Gastrocnemius medialis (tissue), 4 donors: ENCODE data around the gene AKR7A3. TPM values are rescaled to one million over a fixed set of nuclear protein-coding genes. Genes with fewer than 3 reads are reported as not detected.

ENCODE experiments used
- ATAC-seq, 2 donors: fragments of 150-250 bp; one replicate each; pipeline ENCODE4 v1.9.1; 2016
- DNase-seq, 2 donors: peaks; one replicate each; pipeline ENCODE4 v3.0.0-alpha.2; 2019
- H3K27ac ChIP-seq, 4 donors: fragments of 200-600 bp; sonication (generic); 1 replicate in 1 of 4; 2 replicates in 3 of 4; pipeline ENCODE4 v1.5.1; 2016 to 2018; ENCODE audit warnings: mild to moderate bottlenecking in 2 of 4, moderate library complexity in 1 of 4
- H3K27me3 ChIP-seq, 3 donors: fragments of 200-600 bp; sonication (generic) in 2 of 3; 1 replicate in 1 of 3; 2 replicates in 2 of 3; pipeline versions ENCODE4 v1.5.1 to v1.6.0; 2016 to 2019; ENCODE audit warnings: mild to moderate bottlenecking in 1 of 3, moderate library complexity in 1 of 3
- H3K36me3 ChIP-seq, 2 donors: fragments of 200-600 bp; sonication (generic) in 1 of 2; one replicate each; pipeline ENCODE4 v1.5.1; 2017 to 2018
- H3K4me1 ChIP-seq, 2 donors: fragments of 200-600 bp; sonication (generic) in 1 of 2; one replicate each; pipeline ENCODE4 v1.5.1; 2016 to 2017; ENCODE audit warnings: mild to moderate bottlenecking in 2 of 2
- H3K4me3 ChIP-seq, 4 donors: fragments of 200-600 bp; sonication (generic) in 3 of 4; 1 replicate in 1 of 4; 2 replicates in 3 of 4; pipeline ENCODE4 v1.5.1; 2016 to 2019; ENCODE audit warnings: mild to moderate bottlenecking in 2 of 4
- H3K9me3 ChIP-seq, 3 donors: fragments of 200-600 bp; sonication (generic) in 2 of 3; 1 replicate in 1 of 3; 2 replicates in 2 of 3; pipeline ENCODE4 v1.5.1; 2016 to 2019
- CTCF ChIP-seq, 5 experiments: fragments of 450-650 bp in 3 of 5; fragments of 200-600 bp in 2 of 5; sonication (generic) in 2 of 5; IDR thresholded peaks in 4 of 5; conservative IDR thresholded peaks in 1 of 5; 1 replicate in 4 of 5; 2 replicates in 1 of 5; pipeline ENCODE4 v1.5.1; 2016 to 2019; ENCODE audit warnings: antibody characterized with exemption in 5 of 5, mild to moderate bottlenecking in 3 of 5, moderate library complexity in 3 of 5
- POLR2A ChIP-seq, 2 donors: fragments of 450-650 bp; IDR thresholded peaks; one replicate each; pipeline ENCODE4 v1.6.1; 2017; ENCODE audit warnings: antibody characterized with exemption in 2 of 2, mild to moderate bottlenecking in 2 of 2, moderate library complexity in 2 of 2
- in situ Hi-C, 4 donors: fragments of 200-750 bp; cut with MboI; loops; one replicate each; pipeline versions ENCODE4 v1.15.0 to v1.8.0; 2017; ENCODE audit warnings: low sequenced_read_pairs in 4 of 4
- intact Hi-C: fragments of 100-400 bp; cut with DNase I; formaldehyde crosslinking; loops from one replicate; pipeline ENCODE4 v1.15.1; 2023; ENCODE audit warnings: low total_unique reads
- total RNA-seq, 4 donors: library from RNA; depleted of rRNA; stranded (reverse); fragments of >200 nt; gene quantifications; one replicate each; pipeline versions ENCODE4 v1.1.0 to v1.2.3, GENCODE V29; 2016

Gene AKR7A3
- total RNA-seq, 4 donors from 2014 or later = 0.17 to 0.61 (median 0.32) TPM

GRCh38 chr1:19332832-19333231 is 44.3 kb upstream of the AKR7A3 start:
- intact Hi-C loops (no loop called here), in situ Hi-C loops (no loop called here)
- Histone ChIP-seq H3K4me1 (no peaks in the 10 kb centered on the region), H3K36me3 (peaks cover 0 to 17% of the 10 kb centered on the region in 2 donors), H3K27me3 (no peaks in the 10 kb centered on the region), H3K9me3 (no peaks in the 10 kb centered on the region), H3K4me3 (no peak overlapping the region), H3K27ac (no peak overlapping the region)
- DNase-seq = no peak
- no peak for ATAC-seq
- no peak for TF ChIP-seq POLR2A (IDR thresholded peaks at IDR 0.05)
- no peak for TF ChIP-seq CTCF (IDR thresholded peaks at IDR 0.05 in 4 of 5, conservative IDR thresholded peaks at IDR 0.05 in 1 of 5)

- Histone ChIP-seq H3K9me3 (no peaks in the 10 kb centered on the region), H3K36me3 (peaks cover 0 to 32% of the 10 kb centered on the region in 2 donors), H3K4me3 (no peak overlapping the region), H3K27ac (no peak overlapping the region), H3K27me3 (no peaks in the 10 kb centered on the region), H3K4me1 (no peaks in the 10 kb centered on the region)
- DNase-seq (no peak), ATAC-seq (no peak)
- no peak for TF ChIP-seq CTCF (IDR thresholded peaks at IDR 0.05 in 4 of 5, conservative IDR thresholded peaks at IDR 0.05 in 1 of 5)
- TF ChIP-seq POLR2A (IDR thresholded peaks at IDR 0.05) = no peak
- in situ Hi-C loops (no loop called here), intact Hi-C loops (no loop called here)
Observed at GRCh38 chr1:19331262-19331878, 42.8 kb upstream of the AKR7A3 start.

GRCh38 chr1:19330449-19331135 is 42.0 kb upstream of the AKR7A3 start:
- Histone ChIP-seq H3K36me3 (peaks cover 0 to 39% of the 10 kb centered on the region in 2 donors), H3K27ac (no peak overlapping the region), H3K9me3 (no peaks in the 10 kb centered on the region), H3K4me1 (no peaks in the 10 kb centered on the region), H3K4me3 (no peak overlapping the region), H3K27me3 (no peaks in the 10 kb centered on the region)
- DNase-seq (no peak), ATAC-seq (no peak)
- TF ChIP-seq POLR2A (IDR thresholded peaks at IDR 0.05) = no peak
- intact Hi-C loops (no loop called here), in situ Hi-C loops (no loop called here)

- TF ChIP-seq CTCF (IDR thresholded peaks at IDR 0.05 in 4 of 5, conservative IDR thresholded peaks at IDR 0.05 in 1 of 5) (no peak), POLR2A (IDR thresholded peaks at IDR 0.05) (no peak)
- no peaks in the 10 kb centered on the region for H3K9me3 ChIP-seq
- H3K4me3 ChIP-seq = no peak overlapping the region
- H3K27ac ChIP-seq = no peak overlapping the region
- no peaks in the 10 kb centered on the region for H3K27me3 ChIP-seq
- no peaks in the 10 kb centered on the region for H3K4me1 ChIP-seq
- in situ Hi-C loops = no loop called here
- intact Hi-C loops = no loop called here
- DNase-seq = no peak
- no peak for ATAC-seq
- peaks cover 0 to 49% of the 10 kb centered on the region in 2 donors for H3K36me3 ChIP-seq
Observed at GRCh38 chr1:19329611-19330010, 41.0 kb upstream of the AKR7A3 start.

- Histone ChIP-seq H3K27me3 (no peaks in the 10 kb centered on the region), H3K9me3 (no peaks in the 10 kb centered on the region), H3K4me1 (no peaks in the 10 kb centered on the region), H3K27ac (no peak overlapping the region), H3K36me3 (peaks cover 0 to 53% of the 10 kb centered on the region in 2 donors), H3K4me3 (no peak overlapping the region)
- intact Hi-C loops (no loop called here), in situ Hi-C loops (no loop called here)
- no peak for DNase-seq
- TF ChIP-seq CTCF (IDR thresholded peaks at IDR 0.05 in 4 of 5, conservative IDR thresholded peaks at IDR 0.05 in 1 of 5) = no peak
- TF ChIP-seq POLR2A (IDR thresholded peaks at IDR 0.05) = no peak
- ATAC-seq = no peak
Observed at GRCh38 chr1:19329188-19329587, 40.6 kb upstream of the AKR7A3 start.
